A549 (cell line): Measurements from ENCODE around the gene CBFA2T3.

Experiments
- CBX8 ChIP-seq: fragments of 200-600 bp; sonication (generic); IDR thresholded peaks from 2 replicates; pipeline ENCODE4 v1.6.1; 2016
- CHD2 ChIP-seq: fragments of 150-350 bp; IDR thresholded peaks from 2 replicates; pipeline ENCODE4 v1.6.1; 2014; ENCODE audit warnings: low read length; ENCODE audit not compliant: partially characterized antibody
- CTCF ChIP-seq: fragments of >200 bp; sonication (Bioruptor Twin); formaldehyde crosslinking; IDR thresholded peaks from 3 replicates; pipeline ENCODE4 v1.5.1; 2016
- HMGXB4 ChIP-seq: fragments of 250-450 bp; sonication (Bioruptor Pico); IDR thresholded peaks from 2 replicates; pipeline ENCODE4 v1.5.0; 2021; ENCODE audit warnings: mild to moderate bottlenecking, moderate library complexity, borderline replicate concordance
- MYC ChIP-seq: IDR thresholded peaks from 2 replicates; pipeline ENCODE4 v1.6.1; 2012; ENCODE audit warnings: mild to moderate bottlenecking, inconsistent platforms, low read length, improper control_type of control experiment, borderline replicate concordance
- PBX3 ChIP-seq: IDR thresholded peaks from 2 replicates; pipeline ENCODE4 v1.6.1; 2012
- POLR2A ChIP-seq: IDR thresholded peaks from 2 replicates; pipeline ENCODE4 v1.6.1; 2012; ENCODE audit warnings: mild to moderate bottlenecking, low read length
- SMC3 ChIP-seq: fragments of >200 bp; sonication (Bioruptor Twin); formaldehyde crosslinking; IDR thresholded peaks from 3 replicates; pipeline ENCODE4 v1.6.1; 2018; ENCODE audit warnings: inconsistent platforms
- USF2 ChIP-seq: fragments of 450-650 bp; IDR thresholded peaks from 2 replicates; pipeline ENCODE4 v1.6.1; 2014; ENCODE audit warnings: antibody characterized with exemption

GRCh38 chr16:88929091-88929445, 47.9 kb downstream of the CBFA2T3 start:
- TF ChIP-seq POLR2A: no peak
- TF ChIP-seq CBX8: no peak
- no peak for TF ChIP-seq SMC3
- TF ChIP-seq MYC: no peak
- TF ChIP-seq PBX3: no peak
- no peak for TF ChIP-seq CTCF
- no peak for TF ChIP-seq USF2
- TF ChIP-seq HMGXB4: no peak
- TF ChIP-seq CHD2: no peak
